GM12892 (cell line): Measurements from ENCODE around the gene PHF21A.

Experiments used
- DNase-seq: peaks from one replicate; pipeline ENCODE4 v3.0.0; 2011; ENCODE audit not compliant: insufficient read length
- FAIRE-seq: peaks from 2 replicates; lab custom pipeline; 2011; peaks lifted over from hg19 to GRCh38; lab: Jason Lieb, UNC
- POLR2A ChIP-seq: IDR thresholded peaks from 2 replicates; pipeline ENCODE4 v1.6.1; 2011; ENCODE audit warnings: low read depth, low read length, control low read depth
- POLR2AphosphoS5 ChIP-seq: IDR thresholded peaks from 2 replicates; pipeline ENCODE4 v1.6.1; 2011; ENCODE audit warnings: low read depth, low read length, control low read depth
- TAF1 ChIP-seq: IDR thresholded peaks from 2 replicates; pipeline ENCODE4 v1.6.1; 2011; ENCODE audit warnings: low read depth, mild to moderate bottlenecking, control low read depth, low read length, borderline replicate concordance

Gene PHF21A

DNA sequence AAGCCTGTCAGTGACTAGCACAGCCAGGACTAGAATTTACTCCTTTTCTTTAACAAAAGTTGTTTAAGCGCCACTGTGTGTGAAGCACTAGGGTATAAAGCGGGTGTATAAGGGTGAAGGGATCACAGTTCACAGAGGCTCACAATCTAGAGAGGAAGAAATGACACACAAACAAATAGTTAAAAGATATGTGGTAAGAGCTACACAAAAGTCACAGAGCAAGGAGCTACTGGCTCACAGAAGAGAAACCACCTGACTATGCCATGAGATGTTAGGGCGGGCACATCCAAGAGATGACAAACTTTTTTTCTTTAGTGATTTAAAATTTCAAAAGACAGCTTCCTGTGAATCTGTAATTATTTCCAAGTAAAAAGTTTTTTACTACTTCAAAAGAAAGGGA is 55.6 kb downstream of the PHF21A start:
- TF ChIP-seq TAF1 (no peak), POLR2AphosphoS5 (no peak), POLR2A (no peak)
- FAIRE-seq (peak; percentile 53), DNase-seq (no peak)

DNA sequence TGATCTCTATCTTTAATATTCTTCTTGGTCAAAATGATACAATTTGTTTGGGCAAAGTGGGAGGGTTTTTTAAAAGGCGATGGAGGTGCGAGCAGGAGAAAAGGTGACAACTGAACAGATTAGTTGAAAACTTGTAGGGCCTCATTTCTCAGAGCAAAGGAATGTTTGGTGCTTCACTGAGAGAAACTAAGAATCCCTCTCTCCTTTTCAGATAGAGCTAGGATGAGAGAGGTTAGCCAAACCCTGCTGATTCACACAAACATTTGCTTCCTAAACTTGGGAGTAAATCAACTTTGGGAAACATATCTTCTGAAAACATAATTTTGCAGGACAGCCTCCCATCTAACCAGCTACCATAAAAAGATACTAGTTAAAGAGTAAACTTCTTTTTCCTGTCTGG is 57.0 kb downstream of the PHF21A start:
- DNase-seq (no peak), FAIRE-seq (no peak)
- no peak for TF ChIP-seq TAF1
- no peak for TF ChIP-seq POLR2A
- no peak for TF ChIP-seq POLR2AphosphoS5

DNA sequence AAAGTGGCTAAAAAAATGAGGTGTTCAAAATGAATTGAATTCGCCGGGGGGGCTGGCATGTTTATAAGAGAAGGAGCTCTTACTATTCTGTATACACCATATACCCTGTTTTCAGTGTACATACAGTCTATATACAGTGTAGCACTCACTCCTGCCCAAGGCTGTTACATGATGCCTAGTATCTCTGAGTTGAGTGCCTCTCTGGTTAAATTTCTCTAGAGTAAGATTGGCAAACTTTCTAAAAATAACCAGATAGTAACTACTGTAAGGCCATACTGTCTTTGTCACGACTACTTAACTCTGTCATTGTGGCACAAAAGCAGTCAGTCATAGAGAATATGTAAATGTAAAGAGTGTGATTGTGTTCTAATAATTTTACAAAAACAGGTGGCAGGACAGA is 58.1 kb downstream of the PHF21A start:
- TF ChIP-seq POLR2AphosphoS5 (no peak), TAF1 (no peak), POLR2A (no peak)
- DNase-seq (no peak), FAIRE-seq (no peak)

DNA sequence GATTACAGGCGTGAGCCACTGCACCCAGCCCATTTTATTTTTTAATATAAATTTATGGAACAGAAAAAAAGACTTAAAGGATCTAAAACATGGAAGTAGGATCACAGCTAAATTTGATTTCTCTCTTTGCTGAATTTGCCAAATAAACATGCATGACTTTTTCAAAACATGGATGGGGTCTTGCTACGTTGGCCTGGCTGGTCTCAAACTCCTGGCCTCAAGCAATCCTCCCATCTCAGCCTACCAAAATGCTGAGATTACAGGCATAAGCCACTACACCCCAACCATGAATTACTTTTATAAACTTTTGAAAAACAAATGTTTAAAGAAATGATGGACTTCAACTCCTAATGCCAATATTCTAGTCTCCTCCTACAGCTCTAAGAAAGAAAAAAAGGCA is 61.2 kb downstream of the PHF21A start:
- FAIRE-seq (no peak), DNase-seq (no peak)

DNA sequence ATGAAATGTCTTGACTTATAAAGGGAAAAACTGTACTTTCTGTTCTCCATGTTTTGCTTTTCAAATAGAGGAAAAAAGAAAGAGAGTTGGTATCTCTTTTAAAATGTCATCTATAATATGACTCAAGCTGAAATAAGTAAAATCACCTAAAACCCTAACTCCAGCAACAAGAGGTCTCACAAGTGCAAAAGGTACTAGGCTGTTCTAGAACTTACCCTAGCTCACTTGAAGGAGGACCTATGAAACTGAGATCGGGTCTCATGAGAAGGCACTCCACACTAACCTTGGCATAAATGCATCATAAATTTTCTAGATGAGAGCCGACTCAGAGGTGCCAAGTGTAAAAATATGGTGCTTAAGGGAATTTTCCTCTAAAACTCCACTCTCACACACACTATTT is 63.8 kb downstream of the PHF21A start:
- TF ChIP-seq POLR2AphosphoS5 (no peak), TAF1 (no peak), POLR2A (no peak)
- DNase-seq (no peak), FAIRE-seq (no peak)

More for the DNA sequence above, 61.2 kb downstream of the PHF21A start:
- no peak for TF ChIP-seq POLR2A
- TF ChIP-seq POLR2AphosphoS5, result no peak
- no peak for TF ChIP-seq TAF1

DNA sequence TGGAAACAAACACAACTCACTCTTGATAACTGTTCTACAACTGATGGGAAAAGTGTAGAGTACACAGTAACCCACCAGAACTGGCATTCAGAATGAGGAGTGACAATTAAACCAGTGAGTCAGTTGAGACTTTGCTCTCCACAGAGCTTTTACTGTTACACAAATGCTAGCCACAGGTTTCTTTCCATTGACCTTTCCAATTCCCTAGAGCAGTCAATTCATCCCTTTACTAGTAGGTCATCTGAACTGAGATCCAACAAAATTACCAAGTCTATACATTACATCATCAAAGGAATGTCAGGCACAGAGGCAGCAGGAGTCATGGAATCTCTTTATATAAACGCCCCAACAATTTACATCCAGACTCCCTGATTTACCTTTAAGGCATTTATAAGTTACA is 65.9 kb downstream of the PHF21A start:
- DNase-seq (no peak), FAIRE-seq (peak; percentile 46)
- TF ChIP-seq POLR2A (no peak), POLR2AphosphoS5 (no peak), TAF1 (no peak)

DNA sequence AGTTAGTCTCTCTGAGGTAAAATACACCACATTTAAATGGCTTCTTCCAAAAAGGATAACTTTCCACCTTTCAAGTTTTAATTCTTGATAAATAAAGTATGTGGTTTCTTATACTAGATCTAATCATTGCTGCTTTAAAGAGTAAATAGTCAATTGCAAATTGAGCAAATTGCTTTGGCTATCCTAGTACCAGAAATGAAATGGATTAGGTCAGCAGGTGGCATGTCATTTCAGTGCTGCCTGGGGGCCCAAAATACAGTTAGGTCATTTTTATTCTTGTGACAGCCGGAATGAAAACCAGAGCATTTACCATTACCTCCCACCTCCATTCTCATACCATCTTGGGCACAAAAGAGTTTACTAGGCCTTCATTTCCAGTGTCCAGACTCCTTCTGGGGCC is 70.2 kb downstream of the PHF21A start:
- DNase-seq, result no peak
- FAIRE-seq, result no peak
- TF ChIP-seq POLR2AphosphoS5 (no peak), TAF1 (no peak), POLR2A (no peak)

DNA sequence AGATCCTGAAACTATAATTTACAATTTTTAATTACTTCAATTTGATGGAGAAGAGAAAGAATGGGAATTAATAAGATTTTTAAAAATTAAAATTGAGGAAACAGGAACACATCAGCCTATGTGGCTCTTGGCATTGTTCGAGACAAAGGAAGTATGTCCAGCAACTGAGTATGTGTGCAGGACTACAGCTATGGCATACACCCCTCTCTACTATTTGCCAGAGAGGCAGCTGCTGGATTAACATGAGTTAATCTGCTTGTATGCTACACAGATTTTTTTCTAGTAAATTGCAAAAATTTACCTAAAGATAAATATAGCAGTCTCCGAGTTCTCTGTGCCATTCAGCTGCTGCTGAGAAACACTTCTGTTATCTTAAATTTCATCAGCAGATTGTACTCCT is 70.6 kb downstream of the PHF21A start:
- no peak for DNase-seq
- TF ChIP-seq TAF1, result no peak
- no peak for TF ChIP-seq POLR2A
- TF ChIP-seq POLR2AphosphoS5, result no peak
- FAIRE-seq, result no peak

DNA sequence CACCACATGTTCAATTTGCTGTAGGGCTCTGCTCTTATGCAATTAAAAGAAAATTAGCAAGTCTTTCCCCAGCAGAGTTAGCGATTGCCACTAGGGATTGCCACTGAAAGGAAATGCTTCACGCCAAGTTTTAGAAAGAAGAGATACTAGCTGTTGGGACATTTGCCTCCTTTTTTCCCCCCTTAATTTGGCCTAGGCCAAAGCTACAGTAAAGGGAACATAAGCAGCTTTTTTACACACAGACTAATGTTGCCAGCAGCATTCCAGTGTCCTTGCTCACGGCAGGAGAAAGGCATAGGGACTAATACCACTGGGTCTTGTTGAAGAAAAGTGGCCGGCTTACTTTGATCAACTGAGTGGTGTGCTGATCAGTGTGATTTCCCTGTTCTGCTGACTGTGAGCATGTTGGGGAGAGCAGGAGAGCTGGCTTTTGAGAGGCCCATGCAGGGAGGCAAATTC is 71.2 kb downstream of the PHF21A start:
- FAIRE-seq (no peak), DNase-seq (no peak)

DNA sequence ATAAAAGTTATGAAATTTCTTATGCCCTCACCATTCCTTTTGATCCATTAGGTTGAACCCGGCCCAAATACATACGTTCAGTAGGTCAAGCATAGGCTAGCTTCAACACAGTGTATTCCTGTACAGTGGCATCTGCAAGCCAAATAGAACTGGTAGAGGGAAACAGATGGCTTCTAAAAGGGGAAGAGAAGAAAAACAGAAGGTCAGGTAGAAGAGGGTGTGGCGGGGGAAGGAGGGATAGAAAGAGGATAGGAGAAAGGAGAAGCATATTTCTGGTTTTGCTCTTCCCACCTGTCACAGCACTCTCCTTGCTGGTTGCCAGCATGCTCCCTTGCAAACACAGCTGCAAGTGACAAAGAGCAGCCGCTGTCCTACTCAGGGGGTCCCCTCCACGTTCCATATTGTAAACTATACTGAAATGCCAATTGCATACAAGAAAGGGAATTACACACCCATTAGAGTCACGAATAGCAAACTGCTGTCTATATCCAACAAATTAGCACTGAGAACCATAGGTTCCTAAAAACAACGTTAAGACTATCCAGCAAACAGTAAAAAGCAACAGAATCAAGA is 71.8 kb downstream of the PHF21A start:
- FAIRE-seq (no peak), DNase-seq (no peak)
- no peak for TF ChIP-seq POLR2AphosphoS5
- no peak for TF ChIP-seq TAF1
- no peak for TF ChIP-seq POLR2A

More for the DNA sequence above, 71.2 kb downstream of the PHF21A start:
- no peak for TF ChIP-seq POLR2AphosphoS5

DNA sequence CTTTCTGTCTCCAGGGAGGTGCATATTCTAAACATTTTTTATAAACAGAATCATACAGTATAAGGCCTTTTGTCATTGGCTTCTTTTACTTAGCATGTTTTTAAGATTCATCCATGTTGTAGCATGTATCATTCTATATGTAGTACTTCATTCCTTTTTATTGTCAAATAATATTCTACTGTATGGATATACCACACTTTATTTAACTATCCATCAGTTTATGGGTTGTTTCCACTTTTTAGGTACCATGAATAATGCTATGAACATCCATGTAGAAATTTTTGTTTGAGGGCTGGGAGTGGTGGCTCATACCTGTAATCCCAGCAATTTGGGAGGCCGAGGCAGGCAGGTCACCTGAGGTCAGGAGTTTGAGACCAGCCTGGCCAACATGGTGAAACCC is 73.1 kb downstream of the PHF21A start:
- no peak for FAIRE-seq
- no peak for DNase-seq
- TF ChIP-seq POLR2A, result no peak
- TF ChIP-seq POLR2AphosphoS5, result no peak
- no peak for TF ChIP-seq TAF1

DNA sequence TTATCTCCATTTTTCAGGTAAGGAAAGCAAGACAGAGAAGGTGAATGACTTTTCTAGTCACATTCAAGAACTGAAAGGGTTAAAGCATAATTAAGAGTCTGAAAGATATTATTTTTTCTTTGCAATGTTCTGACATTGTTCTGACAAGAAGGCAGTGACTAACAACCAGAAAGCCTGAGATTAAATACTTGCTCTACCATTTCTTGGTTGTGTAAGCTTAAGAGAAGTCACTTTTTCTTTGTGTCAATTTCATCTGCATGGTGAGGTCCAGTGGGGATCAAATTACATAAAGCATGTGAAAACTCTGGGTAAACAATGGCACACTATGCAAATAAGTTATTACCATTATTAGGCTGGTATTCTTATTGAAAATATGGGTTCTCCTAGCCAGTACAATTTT is 73.7 kb downstream of the PHF21A start:
- TF ChIP-seq POLR2A (no peak), POLR2AphosphoS5 (no peak), TAF1 (no peak)
- no peak for DNase-seq
- FAIRE-seq, result no peak

DNA sequence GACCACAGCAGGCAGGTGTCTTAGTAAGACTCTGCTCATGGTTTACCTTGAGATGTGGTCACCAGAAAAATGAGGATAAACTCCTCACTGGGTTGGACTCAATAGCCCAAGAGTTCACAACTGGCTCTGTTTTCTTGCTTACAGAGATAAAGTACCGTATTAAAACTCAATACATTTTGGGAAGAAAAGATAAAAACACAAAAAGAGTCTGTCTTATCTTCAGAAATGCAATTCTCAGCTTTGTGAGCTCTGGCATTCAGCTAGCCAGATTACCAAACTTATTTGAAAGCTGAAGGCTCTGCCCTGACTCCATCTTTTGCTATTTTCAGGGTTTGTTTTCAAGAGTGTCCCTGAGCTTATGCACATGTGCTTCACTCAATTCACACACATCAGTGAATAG is 75.4 kb downstream of the PHF21A start:
- DNase-seq (no peak), FAIRE-seq (no peak)
- TF ChIP-seq TAF1 (no peak), POLR2AphosphoS5 (no peak), POLR2A (no peak)
